Superior temporal gyrus (tissue), 1 donor: ENCODE results near the gene HDAC9.

Experiments used
- DNase-seq: peaks from one replicate; pipeline ENCODE4 v3.0.0-alpha.2; 2016; ENCODE audit errors: extremely low spot score

Gene HDAC9

DNA sequence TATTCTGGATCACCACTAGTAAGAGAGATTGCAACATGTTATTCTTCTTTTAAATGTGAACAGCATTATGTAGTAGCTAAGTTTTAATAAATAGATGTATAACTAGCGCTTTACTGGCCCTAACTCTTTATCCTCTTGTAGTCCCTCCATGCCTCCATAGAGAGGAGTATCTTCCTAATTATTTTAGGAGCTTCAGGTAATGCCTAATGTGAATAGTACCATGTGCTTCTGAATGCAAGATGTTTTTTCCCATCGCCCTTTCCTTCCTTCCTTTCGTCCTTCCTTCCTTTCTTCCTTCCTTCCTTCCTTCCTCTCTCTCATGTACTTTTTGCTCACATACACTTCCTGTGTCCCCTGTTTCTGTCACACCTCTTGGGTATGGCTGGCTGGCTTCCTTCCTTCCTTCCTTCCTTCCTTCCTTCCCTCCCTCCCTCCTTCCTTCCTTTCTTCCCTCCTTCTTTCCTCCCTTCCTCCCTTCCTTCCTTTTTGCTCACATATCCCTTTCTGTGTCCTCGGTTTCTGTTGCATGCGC, 290.7 kb downstream of the HDAC9 start:
- no peak for DNase-seq

DNA sequence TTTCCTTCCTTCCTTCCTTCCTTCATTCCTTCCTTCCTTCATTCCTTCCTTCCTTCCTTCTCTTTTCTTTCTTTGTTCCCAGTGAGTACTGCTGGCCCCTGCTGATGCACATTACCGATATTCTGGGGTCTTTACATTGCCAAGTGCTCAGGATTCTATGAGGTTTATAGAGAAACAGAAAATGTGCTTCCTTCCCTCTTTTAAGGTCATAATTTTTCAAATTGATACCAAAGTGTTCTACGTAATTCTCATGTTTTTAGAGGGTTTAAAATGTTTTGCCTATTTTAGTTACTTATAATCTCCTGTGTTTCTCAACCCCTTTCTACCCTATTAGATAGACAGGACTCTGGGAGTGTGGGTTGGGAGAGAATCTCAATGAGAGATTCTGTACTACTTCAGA, 291.2 kb downstream of the HDAC9 start:
- no peak for DNase-seq

DNA sequence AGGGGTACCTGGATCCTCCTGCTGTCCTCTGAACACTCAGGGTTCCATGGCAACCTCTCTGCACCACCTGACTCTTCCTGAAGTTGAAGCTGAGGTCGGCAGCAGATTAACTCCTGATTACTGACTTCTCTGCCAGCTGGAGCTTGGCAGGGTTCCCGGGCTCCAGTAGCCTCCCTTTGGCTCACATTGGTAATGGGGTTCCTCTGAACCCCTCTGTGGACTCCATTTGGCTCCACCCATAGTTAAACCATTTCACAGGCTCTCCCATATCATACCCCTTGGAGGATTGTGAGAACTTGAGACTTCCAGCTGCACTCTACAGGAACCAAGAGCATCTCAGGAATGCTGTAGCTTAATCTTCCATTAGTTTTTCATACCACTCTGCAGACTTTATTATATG, 292.5 kb downstream of the HDAC9 start:
- DNase-seq = no peak

DNA sequence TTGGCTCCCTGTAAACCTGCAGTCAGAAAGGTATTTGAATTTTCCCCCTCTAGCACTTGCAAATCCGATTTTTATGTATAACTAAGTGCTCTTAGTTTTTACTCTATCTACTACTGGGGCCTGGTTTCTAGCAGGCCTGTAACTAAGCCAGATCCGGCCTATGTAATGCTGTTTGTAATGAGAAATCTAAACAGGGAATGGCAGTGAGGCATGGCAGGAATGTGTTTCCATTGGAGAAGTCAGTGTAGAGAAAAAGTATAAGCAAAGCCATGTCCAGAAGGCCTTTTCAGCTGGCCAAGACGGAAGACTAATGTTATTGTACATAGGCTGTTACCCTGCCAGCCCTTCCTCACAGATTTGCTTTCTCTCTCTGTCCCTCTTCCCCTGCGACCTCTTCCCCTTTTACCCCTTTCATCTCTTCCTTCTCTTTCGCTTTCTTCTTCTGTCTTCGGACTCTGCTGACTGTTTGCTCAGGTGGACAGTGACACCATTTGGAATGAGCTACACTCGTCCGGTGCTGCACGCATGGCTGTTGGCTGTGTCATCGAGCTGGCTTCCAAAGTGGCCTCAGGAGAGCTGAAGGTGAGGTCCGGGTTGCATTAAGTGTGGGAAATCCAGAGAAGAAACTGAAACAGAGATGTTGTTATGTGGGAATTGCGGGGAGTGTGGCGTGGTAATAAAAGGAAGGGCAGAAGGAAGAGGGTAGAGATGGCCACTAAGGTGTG, 297.5 kb downstream of the HDAC9 start:
- no peak for DNase-seq

DNA sequence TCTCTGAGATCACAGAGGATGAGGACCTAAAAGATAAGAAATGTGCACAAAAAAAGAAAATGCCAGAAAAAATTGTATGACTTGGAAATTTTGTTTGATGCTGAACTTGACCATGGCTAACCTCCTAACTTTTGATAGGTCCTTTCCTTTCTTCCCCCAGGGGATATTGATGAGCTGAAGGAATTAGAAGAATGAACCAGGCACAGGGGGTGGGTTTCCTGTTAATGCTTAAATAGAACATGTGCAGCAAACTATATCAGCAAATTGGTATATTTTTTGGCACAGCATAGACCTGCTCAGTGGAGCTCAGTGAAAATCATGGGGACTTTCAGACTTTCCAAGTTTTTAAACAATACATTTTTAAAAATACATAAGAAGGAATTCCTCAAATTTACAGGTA, 300.7 kb downstream of the HDAC9 start:
- DNase-seq = no peak

DNA sequence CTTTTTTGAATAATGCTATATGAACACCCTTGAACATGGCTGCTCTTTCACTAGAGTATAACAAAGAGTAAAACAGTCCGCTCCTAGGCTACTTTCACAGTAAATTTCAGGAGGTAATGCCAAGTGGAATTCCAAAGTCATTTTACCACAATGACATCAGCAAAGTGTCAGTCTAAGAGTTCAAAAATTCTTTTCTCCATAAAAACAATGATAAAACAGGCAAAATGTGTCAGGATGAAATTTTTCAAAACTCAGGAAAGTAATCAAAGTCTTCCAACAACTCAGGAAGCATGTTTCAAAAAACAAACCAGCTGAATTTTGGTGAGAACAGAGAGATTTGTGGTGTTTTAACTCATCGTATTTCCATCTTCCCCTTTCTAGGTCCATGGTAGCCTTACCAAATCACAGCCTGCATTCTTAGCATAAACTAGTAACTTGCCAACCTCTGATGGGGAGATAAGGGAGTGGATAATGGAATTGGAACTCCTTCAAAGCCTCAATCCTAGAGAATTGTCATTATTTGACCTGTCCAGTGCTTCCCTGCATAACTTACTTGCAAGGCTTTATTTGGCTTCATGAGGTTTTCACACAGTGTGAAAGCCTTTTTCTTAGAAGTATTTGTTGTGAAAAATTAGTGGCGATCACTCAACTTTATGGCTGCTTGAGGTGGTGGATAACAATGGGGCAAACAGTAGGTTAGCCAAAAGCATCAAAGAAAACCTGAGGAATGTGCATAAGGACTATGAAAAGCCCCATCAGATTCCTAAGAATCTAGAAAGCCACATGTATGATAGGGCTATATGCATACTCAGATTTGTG, 302.7 kb downstream of the HDAC9 start:
- no peak for DNase-seq

DNA sequence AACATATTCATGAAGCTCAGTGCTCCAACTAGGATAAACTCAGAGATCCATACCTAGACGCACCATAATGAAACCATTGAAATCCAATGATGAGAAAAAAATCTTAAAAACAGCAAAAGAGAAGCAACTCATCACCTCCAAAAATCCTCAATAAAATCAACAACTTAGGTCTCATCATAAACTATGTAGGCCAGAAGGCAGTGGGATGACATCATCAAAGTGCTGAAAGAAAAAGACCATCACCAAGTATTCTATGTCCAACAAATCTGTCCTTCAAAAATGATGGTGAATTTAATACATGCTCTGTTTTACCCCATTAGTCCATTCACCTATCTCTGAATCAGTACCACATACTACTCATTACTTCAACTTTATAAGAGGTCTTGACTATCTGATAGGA, 304.4 kb downstream of the HDAC9 start:
- no peak for DNase-seq

DNA sequence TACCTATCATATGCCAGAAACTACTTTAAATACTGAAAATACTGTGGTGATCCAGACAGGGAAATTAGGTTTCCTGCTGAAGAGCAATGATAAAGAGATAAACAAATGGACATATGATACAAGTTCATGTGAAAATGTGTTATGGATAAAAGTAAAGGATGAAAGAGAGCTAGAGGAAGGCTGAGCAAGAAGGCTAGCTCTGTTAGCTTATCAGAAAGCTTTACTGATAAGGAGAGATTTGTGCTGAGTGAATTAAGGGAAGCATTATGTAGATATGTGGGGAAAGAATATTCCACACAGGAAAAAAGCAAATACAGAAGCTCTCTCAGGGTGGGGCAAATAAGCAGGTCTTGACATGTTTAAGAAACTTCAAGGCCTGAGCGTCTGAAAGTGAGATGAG, 308.4 kb downstream of the HDAC9 start:
- DNase-seq = no peak

DNA sequence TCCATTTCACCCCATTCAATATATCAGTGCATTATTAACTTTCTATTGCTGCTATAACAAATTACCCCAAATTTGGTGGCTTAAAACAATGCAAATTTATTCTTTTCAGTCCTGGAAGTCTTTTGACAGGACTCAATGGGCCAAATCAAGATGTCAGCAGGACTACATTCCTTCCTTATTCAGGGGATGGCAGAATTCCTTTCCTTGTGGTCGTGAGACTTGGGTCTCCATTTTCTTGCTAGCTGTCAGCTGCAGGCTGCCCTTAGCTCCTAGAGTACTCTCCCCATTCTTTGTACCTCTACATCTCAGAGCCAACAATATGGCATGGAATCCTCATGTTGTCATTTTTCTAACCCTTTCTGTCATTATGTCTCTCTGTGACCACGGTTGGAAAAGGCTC, 310.6 kb downstream of the HDAC9 start:
- no peak for DNase-seq

DNA sequence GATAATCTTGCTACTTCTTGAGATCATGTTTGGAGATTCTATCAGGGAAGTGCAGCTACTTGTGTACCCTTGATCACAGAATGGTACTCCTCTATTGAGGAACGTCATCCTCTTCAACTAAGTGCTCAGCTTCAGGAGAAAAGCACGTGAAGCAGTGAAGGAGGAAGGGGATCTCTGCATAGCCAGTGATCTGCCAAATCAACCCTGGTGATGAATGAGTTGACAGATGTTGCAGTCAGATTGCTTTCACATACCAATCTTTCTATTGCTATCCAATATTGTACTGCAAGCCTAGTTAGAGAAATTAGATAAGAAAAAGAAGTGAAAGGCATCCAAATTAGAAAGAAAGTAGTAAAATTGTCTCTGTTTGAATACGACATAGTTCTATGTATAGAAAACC, 312.5 kb downstream of the HDAC9 start:
- no peak for DNase-seq

DNA sequence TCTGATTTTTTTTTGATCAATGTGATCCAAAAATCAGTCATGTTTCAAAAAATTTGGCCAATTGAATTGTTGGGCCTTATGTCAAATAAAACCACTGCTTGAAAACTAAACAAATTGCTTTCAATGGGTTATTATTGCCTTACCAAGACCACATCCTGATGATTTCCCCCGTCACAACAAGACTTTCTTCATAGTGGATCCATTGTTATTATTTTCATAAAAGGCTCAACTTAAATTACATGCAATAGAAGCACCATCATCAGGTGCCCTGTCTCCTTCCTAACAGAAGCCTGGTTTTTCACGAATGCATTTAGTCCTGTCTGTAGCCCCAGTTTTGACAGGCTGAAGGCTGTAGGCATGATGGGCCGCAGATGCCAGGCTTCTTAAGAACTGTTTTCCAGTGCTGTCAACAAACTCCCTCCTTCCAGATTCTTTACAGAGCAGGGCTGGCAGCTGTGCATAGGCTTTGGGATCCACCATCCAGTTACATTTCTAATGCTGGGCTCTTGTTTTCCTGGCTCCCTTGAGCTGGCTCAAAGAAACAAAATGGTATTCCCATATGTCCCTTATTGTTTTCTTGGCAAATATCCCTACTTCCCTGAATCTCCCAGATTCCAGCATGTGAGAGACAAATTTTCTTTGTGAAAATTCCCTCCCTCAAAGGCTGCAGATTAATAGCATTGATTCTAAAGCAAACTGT, 319.9 kb downstream of the HDAC9 start:
- DNase-seq = no peak

DNA sequence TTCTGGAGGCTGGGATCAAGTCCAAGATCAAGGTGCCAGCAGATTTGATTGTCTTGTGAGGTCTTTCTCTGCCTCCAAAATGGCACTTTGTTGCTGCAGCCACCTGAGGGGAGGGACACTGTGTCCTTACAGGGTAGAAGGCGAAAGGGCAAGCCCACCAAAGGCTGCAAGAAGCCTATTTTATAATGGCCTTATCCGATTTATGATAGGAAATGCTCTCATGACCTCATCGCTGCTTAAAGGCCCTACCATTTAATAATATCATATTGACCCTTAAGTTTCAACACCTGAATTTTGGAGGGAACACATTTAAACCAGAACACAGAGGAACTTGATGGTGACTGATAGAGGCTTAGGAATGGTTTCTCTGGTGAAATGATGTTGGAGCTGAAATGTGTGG, 325.4 kb downstream of the HDAC9 start:
- DNase-seq = no peak

DNA sequence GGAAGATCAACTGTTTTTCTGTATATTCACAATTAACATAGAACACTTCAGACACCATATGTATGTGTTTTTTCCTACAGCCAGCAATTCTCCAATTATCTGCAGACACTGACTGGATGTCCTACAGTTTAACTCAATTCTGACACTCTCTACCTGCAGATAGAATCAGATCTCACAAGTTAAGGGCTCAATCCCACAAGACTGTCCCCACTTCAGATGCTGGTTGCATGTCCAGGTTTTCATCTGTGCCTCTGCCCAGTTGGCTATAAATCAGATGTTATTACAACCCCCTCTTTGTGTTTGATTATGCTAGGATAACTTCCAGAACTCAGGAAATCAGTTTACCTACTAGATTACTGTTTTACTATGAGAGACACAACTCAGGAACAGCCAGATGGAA, 326.0 kb downstream of the HDAC9 start:
- no peak for DNase-seq

DNA sequence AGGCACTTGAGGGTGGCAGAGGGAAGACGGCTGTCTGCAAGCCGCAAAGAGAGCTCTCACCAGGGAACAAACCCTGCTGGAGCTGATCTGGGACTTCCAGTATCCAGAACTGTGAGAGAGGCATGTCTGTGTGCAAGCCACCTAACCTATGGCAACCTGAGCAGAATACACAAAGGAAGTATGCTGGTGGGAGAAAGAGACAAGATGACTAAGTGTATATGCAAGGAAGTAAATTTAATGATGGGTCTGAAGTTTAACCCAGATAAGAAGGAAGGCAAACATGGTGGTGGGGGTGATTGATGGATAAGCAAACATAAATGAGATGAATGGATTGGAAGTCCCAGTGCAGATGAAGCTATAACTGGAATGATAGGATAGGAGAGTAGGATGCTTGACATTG, 328.6 kb downstream of the HDAC9 start:
- DNase-seq = no peak

DNA sequence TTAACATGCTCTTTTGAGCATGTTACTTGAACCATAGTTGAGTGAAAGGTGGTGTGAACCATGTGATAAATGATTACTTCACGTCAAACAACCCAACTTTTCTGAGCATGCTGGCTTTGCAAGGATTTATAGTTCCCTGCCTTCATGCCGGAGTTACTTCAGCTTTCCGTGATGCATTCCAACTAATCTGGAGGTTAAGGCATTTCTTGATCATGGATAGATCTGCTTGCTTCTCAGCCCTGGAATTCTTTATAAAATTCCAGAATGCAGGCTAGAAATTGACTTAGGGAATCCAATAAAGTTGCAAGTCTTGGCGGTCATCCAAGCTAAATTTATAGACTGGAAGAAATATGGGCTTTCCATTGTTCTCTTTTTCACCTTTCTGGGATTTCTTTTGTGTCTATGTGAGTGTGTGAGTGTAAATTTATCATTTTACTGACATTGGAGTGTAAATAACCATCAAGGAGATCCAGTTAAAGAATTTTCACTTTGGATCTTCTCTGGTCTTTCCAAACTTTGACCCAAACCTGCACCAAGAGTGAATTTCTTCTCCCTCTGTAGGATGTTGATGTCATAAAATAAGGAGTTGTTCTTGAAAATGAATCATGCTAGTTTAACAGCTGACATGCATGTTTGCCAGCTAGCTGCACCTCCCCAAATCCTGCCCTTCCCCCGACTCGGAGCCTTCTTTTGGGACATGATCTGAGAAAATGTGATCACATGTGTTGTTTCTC, 332.9 kb downstream of the HDAC9 start:
- DNase-seq = no peak

DNA sequence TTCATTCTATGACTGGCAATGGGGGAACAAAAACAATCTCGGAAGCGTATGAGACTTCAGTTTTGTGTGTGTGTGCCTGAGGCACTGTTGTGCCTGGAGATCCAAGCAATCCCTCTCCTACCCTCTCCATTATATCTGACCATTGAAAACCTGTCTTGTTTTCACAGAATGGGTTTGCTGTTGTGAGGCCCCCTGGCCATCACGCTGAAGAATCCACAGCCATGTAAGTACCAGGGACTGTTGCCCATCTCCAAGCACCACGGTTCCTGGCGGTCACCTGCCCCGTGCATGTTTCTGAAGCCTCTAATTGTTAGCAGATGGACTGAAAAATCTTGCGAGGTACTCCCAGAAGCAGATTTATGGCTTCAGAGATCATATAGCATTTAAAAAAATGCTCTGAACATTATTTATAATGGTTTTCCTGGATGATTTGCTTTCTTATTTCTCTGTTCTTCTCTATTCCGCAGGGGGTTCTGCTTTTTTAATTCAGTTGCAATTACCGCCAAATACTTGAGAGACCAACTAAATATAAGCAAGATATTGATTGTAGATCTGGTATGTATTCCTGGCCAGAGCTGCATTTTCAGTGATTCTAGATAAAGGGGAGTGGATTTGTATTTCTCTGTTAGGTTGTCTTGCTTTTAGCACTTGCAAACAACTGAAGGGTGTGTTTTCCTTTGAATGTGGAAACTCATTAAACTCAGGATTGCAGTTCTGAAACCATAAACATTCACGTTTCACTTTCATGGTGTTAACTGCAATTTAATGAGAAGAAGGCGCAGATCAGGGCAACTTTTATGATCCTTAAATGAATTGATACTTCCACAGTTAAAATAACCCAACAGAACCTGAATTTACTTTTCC, 333.7 kb downstream of the HDAC9 start:
- no peak for DNase-seq

DNA sequence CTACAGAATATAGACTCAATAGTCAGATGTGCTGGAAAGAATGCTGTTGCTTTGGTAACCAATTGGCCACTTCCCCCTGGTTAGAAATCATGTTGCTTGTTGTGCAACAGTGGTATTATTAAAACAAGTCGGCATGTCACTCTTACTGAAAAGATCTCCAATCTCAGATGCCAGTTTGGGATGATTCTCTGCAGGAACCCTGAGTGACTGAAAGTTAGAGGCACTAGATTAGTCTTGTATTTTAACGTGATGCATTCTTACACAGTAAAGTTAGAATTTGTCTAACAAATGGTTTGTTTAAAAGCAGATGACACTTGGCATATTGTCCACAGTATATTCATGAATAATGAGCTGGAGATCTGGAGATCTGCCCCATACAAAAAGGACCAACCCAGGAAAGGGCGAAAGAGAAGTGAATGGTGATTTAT, 334.3 kb downstream of the HDAC9 start:
- no peak for DNase-seq

DNA sequence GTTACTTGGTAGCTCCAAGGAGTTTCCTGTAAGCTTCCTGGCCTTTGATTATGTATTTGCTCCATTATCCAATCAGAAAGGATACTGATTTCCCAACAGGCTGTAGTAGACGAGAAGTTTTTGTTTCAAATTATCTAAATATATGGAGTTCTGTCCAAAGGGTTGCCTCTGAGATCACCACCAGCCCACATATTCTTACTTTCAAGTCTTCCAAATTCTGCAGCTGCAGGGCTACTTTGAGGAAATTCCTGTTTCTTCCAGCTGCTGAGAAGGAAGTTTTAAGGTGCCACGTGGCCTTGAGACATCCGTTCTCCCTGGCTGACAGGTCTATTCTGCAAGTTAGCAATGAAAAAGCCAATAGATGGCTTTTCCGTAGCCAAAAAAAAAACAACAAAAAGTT, 335.9 kb downstream of the HDAC9 start:
- no peak for DNase-seq

DNA sequence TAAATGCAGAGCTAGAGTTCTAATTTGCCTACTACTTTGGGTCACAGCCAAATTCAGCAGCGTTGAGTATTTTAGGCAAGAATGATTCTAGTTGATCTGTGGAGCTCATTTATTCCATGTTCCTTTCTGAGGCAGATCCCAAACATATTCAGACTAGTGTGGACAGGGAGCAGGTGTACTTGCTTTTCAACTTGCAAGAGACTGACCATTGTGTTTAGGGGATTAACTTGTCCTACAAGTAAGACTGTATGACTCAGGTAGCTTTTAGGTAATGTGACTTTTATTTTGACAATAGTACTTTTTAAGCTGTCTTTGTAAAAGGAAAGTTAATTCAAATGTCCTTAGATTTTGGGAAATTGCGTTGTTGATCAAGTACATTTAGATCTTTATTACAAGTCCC, 336.4 kb downstream of the HDAC9 start:
- DNase-seq = no peak

DNA sequence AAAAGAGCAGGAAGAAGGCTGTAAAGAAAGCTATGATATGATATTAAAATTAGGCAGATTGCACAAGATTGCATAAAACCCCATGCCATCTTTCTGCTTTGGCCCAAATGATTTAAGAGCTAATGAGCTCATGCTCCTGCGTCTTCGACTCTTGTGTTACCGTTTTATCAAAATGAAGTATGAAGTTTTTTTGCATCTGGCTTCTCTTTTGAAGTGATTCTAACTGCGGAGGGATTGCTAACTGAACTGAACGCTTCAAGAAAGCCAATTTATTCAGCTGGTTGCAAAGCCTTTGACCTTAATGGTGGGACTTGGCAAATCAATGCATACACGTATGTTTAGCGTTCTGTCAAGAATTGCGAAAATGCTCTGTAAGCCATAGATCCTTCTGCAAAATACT, 339.0 kb downstream of the HDAC9 start:
- DNase-seq = no peak
